ENCODE results near the gene LMBRD1. TPM values are rescaled to one million over a fixed set of nuclear protein-coding genes. Genes with fewer than 3 reads are reported as not detected.
A peak's percentile ranks its signal among the peaks of the same experiment; 100 is the strongest.
"Not testable (repeated sequence)": the region's sequence is repeated elsewhere in the genome, so short reads cannot be mapped to it uniquely, and the experiment has no call there.

The LMBRD1 gene
- 10 to 100 TPM; 14.5 to 24.2 TPM for total RNA-seq

GRCh38 chr6:69796642-69797390 is at the start of gene LMBRD1:
TSS of gene LMBRD1 (minus strand) at chr6:69797010. CDS start at chr6:69796881, 129 bp downstream.
- Mint-ChIP-seq H3K36me3 (peaks cover 5% of the 10 kb centered on the region), H3K4me1 (ENCODE audit: low read depth in 2 of 2) (peaks cover 28 to 35% of the 10 kb centered on the region in 2 donors), H3K27ac (peak within 1 kb of the TSS; percentile 91 to 94), H3K27me3 (no peaks in the 10 kb centered on the region), H3K9me3 (no peaks in the 10 kb centered on the region), H3K4me3 (peak within 1 kb of the TSS; percentile 98)
- DNase-seq (ENCODE audit: low spot score) (peak; percentile 98), ATAC-seq (peak; percentile 96 to 98)

GRCh38 chr6:69846312-69846711 is 49.5 kb upstream of the LMBRD1 start:
- no peak overlapping the region for H3K27ac Mint-ChIP-seq
- no peak overlapping the region for H3K4me3 Mint-ChIP-seq
- ATAC-seq (no peak), DNase-seq (ENCODE audit: low spot score) (no peak)
- H3K4me1 Mint-ChIP-seq (ENCODE audit: low read depth in 2 of 2) = peaks cover 0 to 2% of the 10 kb centered on the region in 2 donors
- H3K9me3 Mint-ChIP-seq = no peaks in the 10 kb centered on the region
- peaks cover 16 to 29% of the 10 kb centered on the region in 2 donors for H3K27me3 Mint-ChIP-seq
- H3K36me3 Mint-ChIP-seq = no peaks in the 10 kb centered on the region

GRCh38 chr6:69843189-69843588 is 46.4 kb upstream of the LMBRD1 start:
- ATAC-seq = no peak
- Mint-ChIP-seq H3K27ac (no peak overlapping the region), H3K27me3 (peaks cover 22% of the 10 kb centered on the region in 2 donors), H3K4me1 (ENCODE audit: low read depth in 2 of 2) (peaks cover 0 to 2% of the 10 kb centered on the region in 2 donors), H3K9me3 (no peaks in the 10 kb centered on the region), H3K36me3 (no peaks in the 10 kb centered on the region), H3K4me3 (no peak overlapping the region)
- no peak for DNase-seq (ENCODE audit: low spot score)

- no peak for ATAC-seq
- Mint-ChIP-seq H3K36me3 (no peaks in the 10 kb centered on the region), H3K27me3 (peaks cover 17 to 22% of the 10 kb centered on the region in 2 donors), H3K4me1 (ENCODE audit: low read depth in 2 of 2) (peaks cover 0 to 2% of the 10 kb centered on the region in 2 donors), H3K4me3 (no peak overlapping the region), H3K27ac (no peak overlapping the region), H3K9me3 (no peaks in the 10 kb centered on the region)
- no peak for DNase-seq (ENCODE audit: low spot score)
Measured at GRCh38 chr6:69841862-69842261, 45.1 kb upstream of the LMBRD1 start.

GRCh38 chr6:69835414-69836179 is 38.8 kb upstream of the LMBRD1 start:
- Mint-ChIP-seq H3K9me3 (no peaks in the 10 kb centered on the region), H3K27ac (no peak overlapping the region)

GRCh38 chr6:69832558-69832957 is 35.7 kb upstream of the LMBRD1 start:
- ATAC-seq = no peak
- DNase-seq (ENCODE audit: low spot score) = no peak
- Mint-ChIP-seq H3K4me1 (ENCODE audit: low read depth in 2 of 2) (peaks cover 0 to 10% of the 10 kb centered on the region in 2 donors), H3K27me3 (peaks cover 15 to 24% of the 10 kb centered on the region in 2 donors), H3K4me3 (no peak overlapping the region), H3K36me3 (no peaks in the 10 kb centered on the region), H3K9me3 (no peaks in the 10 kb centered on the region), H3K27ac (no peak overlapping the region)

More at GRCh38 chr6:69835414-69836179, 38.8 kb upstream of the LMBRD1 start:
- DNase-seq (ENCODE audit: low spot score) (no peak), ATAC-seq (no peak)
- H3K36me3 Mint-ChIP-seq = no peaks in the 10 kb centered on the region
- H3K4me1 Mint-ChIP-seq (ENCODE audit: low read depth in 2 of 2) = peaks cover 0 to 10% of the 10 kb centered on the region in 2 donors
- H3K4me3 Mint-ChIP-seq = no peak overlapping the region
- H3K27me3 Mint-ChIP-seq = peaks cover 17 to 24% of the 10 kb centered on the region in 2 donors

GRCh38 chr6:69827276-69827893 is 30.6 kb upstream of the LMBRD1 start:
- Mint-ChIP-seq H3K9me3 (no peaks in the 10 kb centered on the region), H3K27ac (no peak overlapping the region), H3K36me3 (no peaks in the 10 kb centered on the region), H3K4me1 (ENCODE audit: low read depth in 2 of 2) (no peaks in the 10 kb centered on the region), H3K27me3 (peaks cover 5 to 7% of the 10 kb centered on the region in 2 donors), H3K4me3 (no peak overlapping the region)
- no peak for ATAC-seq
- DNase-seq (ENCODE audit: low spot score) = no peak

- DNase-seq (ENCODE audit: low spot score) (no peak), ATAC-seq (no peak)
- H3K9me3 Mint-ChIP-seq = no peaks in the 10 kb centered on the region
- no peak overlapping the region for H3K27ac Mint-ChIP-seq
- H3K36me3 Mint-ChIP-seq = no peaks in the 10 kb centered on the region
- H3K27me3 Mint-ChIP-seq = peaks cover 1 to 2% of the 10 kb centered on the region in 2 donors
- H3K4me1 Mint-ChIP-seq (ENCODE audit: low read depth in 2 of 2) = no peaks in the 10 kb centered on the region
- H3K4me3 Mint-ChIP-seq = no peak overlapping the region
Measured at GRCh38 chr6:69825904-69826303, 29.1 kb upstream of the LMBRD1 start.

- H3K27me3 Mint-ChIP-seq; H3K4me3 Mint-ChIP-seq; DNase-seq (ENCODE audit: low spot score); H3K9me3 Mint-ChIP-seq; H3K27ac Mint-ChIP-seq; H3K4me1 Mint-ChIP-seq (ENCODE audit: low read depth in 2 of 2); H3K36me3 Mint-ChIP-seq; ATAC-seq: not testable (repeated sequence)
Measured at GRCh38 chr6:69824355-69824754, 27.5 kb upstream of the LMBRD1 start.

GRCh38 chr6:69820438-69820837 is 23.6 kb upstream of the LMBRD1 start:
- DNase-seq (ENCODE audit: low spot score) = no peak
- H3K27me3 Mint-ChIP-seq = no peaks in the 10 kb centered on the region
- no peak overlapping the region for H3K4me3 Mint-ChIP-seq
- H3K36me3 Mint-ChIP-seq = no peaks in the 10 kb centered on the region
- no peaks in the 10 kb centered on the region for H3K9me3 Mint-ChIP-seq
- no peak for ATAC-seq
- peaks cover 12 to 15% of the 10 kb centered on the region in 2 donors for H3K4me1 Mint-ChIP-seq (ENCODE audit: low read depth in 2 of 2)
- no peak overlapping the region for H3K27ac Mint-ChIP-seq

- Mint-ChIP-seq H3K4me3 (no peak overlapping the region), H3K9me3 (no peaks in the 10 kb centered on the region), H3K4me1 (ENCODE audit: low read depth in 2 of 2) (peaks cover 17 to 19% of the 10 kb centered on the region in 2 donors), H3K36me3 (no peaks in the 10 kb centered on the region), H3K27me3 (no peaks in the 10 kb centered on the region), H3K27ac (no peak overlapping the region)
- DNase-seq (ENCODE audit: low spot score) (no peak), ATAC-seq (no peak)
Measured at GRCh38 chr6:69820018-69820417, 23.2 kb upstream of the LMBRD1 start.

- Mint-ChIP-seq H3K9me3 (no peaks in the 10 kb centered on the region), H3K4me3 (no peak overlapping the region), H3K27me3 (no peaks in the 10 kb centered on the region), H3K36me3 (no peaks in the 10 kb centered on the region), H3K4me1 (ENCODE audit: low read depth in 2 of 2) (peaks cover 18 to 22% of the 10 kb centered on the region in 2 donors), H3K27ac (no peak overlapping the region)
- ATAC-seq = no peak
- DNase-seq (ENCODE audit: low spot score) = no peak
Measured at GRCh38 chr6:69819138-69819537, 22.3 kb upstream of the LMBRD1 start.

- Mint-ChIP-seq H3K27ac (no peak overlapping the region), H3K4me3 (no peak overlapping the region), H3K9me3 (no peaks in the 10 kb centered on the region), H3K27me3 (no peaks in the 10 kb centered on the region), H3K4me1 (ENCODE audit: low read depth in 2 of 2) (peaks cover 24 to 28% of the 10 kb centered on the region in 2 donors), H3K36me3 (no peaks in the 10 kb centered on the region)
- ATAC-seq = no peak
- no peak for DNase-seq (ENCODE audit: low spot score)
Measured at GRCh38 chr6:69818223-69818930, 21.6 kb upstream of the LMBRD1 start.

Measured in natural killer cell treated with Interleukin-12 subunit alpha and Interleukin-12 subunit beta and Interleukin-15 and Interleukin-18, amount 100 ng/mL, for 72 hours (primary cell).